OCI-LY3 (cell line): ENCODE measurements around the gene SLC5A6.
A peak's percentile ranks its signal among the peaks of the same experiment; 100 is the strongest.

ENCODE experiments used
- H2AFZ ChIP-seq: fragments of 200-600, 300-600 bp; shearing (Covaris generic); 2 replicates; pipeline ENCODE4 v1.6.0; 2014; ENCODE audit warnings: antibody characterized with exemption, low read depth, low read length
- H3K27ac ChIP-seq: fragments of 200-600, 300-600 bp; sonication (generic); 2 replicates; pipeline ENCODE4 v1.5.1; 2014; ENCODE audit warnings: mild to moderate bottlenecking, low read length, moderate library complexity, mixed read lengths
- H3K27me3 ChIP-seq: fragments of 200-600, 300-600 bp; sonication (generic); 2 replicates; pipeline ENCODE4 v1.6.1; 2014; ENCODE audit warnings: low read depth, low read length, mixed read lengths
- H3K36me3 ChIP-seq: fragments of 200-600, 300-600 bp; sonication (generic); replicated peaks from 2 replicates; pipeline ENCODE3; 2014; ENCODE audit warnings: low read depth, low read length, mixed read lengths
- H3K4me1 ChIP-seq: fragments of 300-600, 200-600 bp; sonication (generic); 2 replicates; pipeline ENCODE4 v1.6.1; 2014; ENCODE audit warnings: low read length, mixed read lengths
- H3K4me2 ChIP-seq: fragments of 200-600, 300-600 bp; sonication (generic); 2 replicates; pipeline ENCODE4 v1.6.1; 2014; ENCODE audit warnings: low read length, mixed read lengths
- H3K4me3 ChIP-seq: fragments of 300-600, 200-600 bp; sonication (generic); 2 replicates; pipeline ENCODE4 v1.5.1; 2014; ENCODE audit warnings: antibody characterized with exemption, mild to moderate bottlenecking, low read length, moderate library complexity
- H3K79me2 ChIP-seq: fragments of 300-600, 200-600 bp; shearing (Covaris generic); 2 replicates; pipeline ENCODE4 v1.6.1; 2014; ENCODE audit warnings: mild to moderate bottlenecking, low read length, mixed read lengths
- H3K9ac ChIP-seq: fragments of 300-600, 200-600 bp; shearing (Covaris generic); 2 replicates; pipeline ENCODE4 v1.6.0; 2014; ENCODE audit warnings: mild to moderate bottlenecking, low read length, moderate library complexity
- H3K9me3 ChIP-seq: fragments of 200-600, 300-600 bp; shearing (Covaris generic); 2 replicates; pipeline ENCODE4 v1.6.1; 2014; ENCODE audit warnings: low read length, mixed read lengths; ENCODE audit not compliant: insufficient read depth
- H4K20me1 ChIP-seq: fragments of 200-600, 300-600 bp; sonication (generic); 2 replicates; pipeline ENCODE4 v1.6.1; 2016; ENCODE audit warnings: low read length, mixed read lengths; ENCODE audit not compliant: insufficient read depth
- CTCF ChIP-seq: fragments of 200-600, 300-600 bp; sonication (generic); IDR thresholded peaks from 2 replicates; pipeline ENCODE4 v1.5.1; 2014; ENCODE audit warnings: antibody characterized with exemption, low read length, low read depth
- EZH2phosphoT487 ChIP-seq: fragments of 200-600 bp; shearing (Covaris generic); IDR thresholded peaks from 2 replicates; pipeline ENCODE4 v1.6.1; 2018; ENCODE audit warnings: antibody characterized with exemption, mixed run types, low read depth

SLC5A6 gene

GRCh38 chr2:27152102-27152795 is 59.8 kb downstream of the SLC5A6 start:
- H3K4me1 ChIP-seq = peaks cover 17% of the 10 kb centered on the region
- H3K9me3 ChIP-seq = no peaks in the 10 kb centered on the region

GRCh38 chr2:27150639-27151230 is 61.3 kb downstream of the SLC5A6 start:
- Histone ChIP-seq H3K4me3 (no peak overlapping the region), H2AFZ (no peak overlapping the region), H3K9me3 (no peaks in the 10 kb centered on the region), H3K79me2 (no peaks in the 10 kb centered on the region), H3K27me3 (no peaks in the 10 kb centered on the region), H3K27ac (no peak overlapping the region), H3K4me1 (peaks cover 17% of the 10 kb centered on the region), H3K36me3 (no peaks in the 10 kb centered on the region), H4K20me1 (no peaks in the 10 kb centered on the region), H3K9ac (no peak overlapping the region), H3K4me2 (no peak overlapping the region)
- TF ChIP-seq EZH2phosphoT487 (no peak), CTCF (no peak)

More at GRCh38 chr2:27152102-27152795, 59.8 kb downstream of the SLC5A6 start:
- Histone ChIP-seq H3K79me2 (no peaks in the 10 kb centered on the region), H3K9ac (no peak overlapping the region), H3K4me3 (no peak overlapping the region), H3K27me3 (no peaks in the 10 kb centered on the region), H2AFZ (no peak overlapping the region), H3K36me3 (no peaks in the 10 kb centered on the region), H3K4me2 (peak overlapping the region; percentile 38), H3K27ac (no peak overlapping the region), H4K20me1 (no peaks in the 10 kb centered on the region)
- TF ChIP-seq EZH2phosphoT487 (no peak), CTCF (no peak)
